Esophagus squamous epithelium (tissue), 5 donors: ENCODE measurements around the gene PTPN1. TPM values are rescaled to one million over a fixed set of nuclear protein-coding genes. Genes with fewer than 3 reads are reported as not detected.

Experiments used
- DNase-seq: peaks from one replicate; lab custom pipeline; 2025; lab: John Stamatoyannopoulos, UW
- H3K27ac ChIP-seq, 4 donors: fragments of 200-600 bp; sonication (generic); one replicate each; pipeline ENCODE4 v1.5.1; 2016 to 2019; ENCODE audit warnings: mild to moderate bottlenecking in 1 of 4
- H3K27me3 ChIP-seq, 4 donors: fragments of 200-600 bp; sonication (generic); 1 replicate in 3 of 4; 2 replicates in 1 of 4; pipeline versions ENCODE4 v1.5.1 to v1.6.0; 2017 to 2021; ENCODE audit warnings: antibody characterized with exemption in 1 of 4
- H3K36me3 ChIP-seq, 3 donors: fragments of 200-600 bp; sonication (generic); one replicate each; pipeline ENCODE4 v1.5.1; 2016 to 2019
- H3K4me1 ChIP-seq, 3 donors: fragments of 200-600 bp; sonication (generic); one replicate each; pipeline ENCODE4 v1.5.1; 2017 to 2019
- H3K4me3 ChIP-seq, 4 donors: fragments of 200-600 bp; sonication (generic); 1 replicate in 3 of 4; 2 replicates in 1 of 4; pipeline ENCODE4 v1.5.1; 2016 to 2019; ENCODE audit warnings: mild to moderate bottlenecking in 2 of 4, moderate library complexity in 1 of 4
- H3K9me3 ChIP-seq, 3 donors: fragments of 200-600 bp; sonication (generic); one replicate each; pipeline ENCODE4 v1.5.1; 2016 to 2019
- CTCF ChIP-seq, 6 experiments: fragments of 450-650 bp in 4 of 6; fragments of 200-600 bp in 2 of 6; sonication (generic) in 2 of 6; IDR thresholded peaks; one replicate each; pipeline ENCODE4 v1.5.1; 2016 to 2019; ENCODE audit warnings: antibody characterized with exemption in 6 of 6, mild to moderate bottlenecking in 4 of 6, moderate library complexity in 4 of 6
- POLR2A ChIP-seq, 4 donors: fragments of 450-650 bp; IDR thresholded peaks; one replicate each; pipeline ENCODE4 v1.6.1; 2017; ENCODE audit warnings: antibody characterized with exemption in 4 of 4, mild to moderate bottlenecking in 4 of 4, moderate library complexity in 3 of 4
- WGBS, 2 donors: methylation state at CpG; one replicate each; pipeline ENCODE4 v1.1.5; 2018; 5-methylcytosine and 5-hydroxymethylcytosine counted together
- intact Hi-C: fragments of 100-400 bp; cut with DNase I; formaldehyde crosslinking; loops from one replicate; pipeline ENCODE4 v1.15.0; 2022
- total RNA-seq, 4 donors: library from RNA; depleted of rRNA; stranded (reverse); fragments of >200 nt; gene quantifications; one replicate each; pipeline ENCODE4 v1.1.0, GENCODE V29; 2016
- donor health status: DM: yes; HTN: yes; CAD: no.

The PTPN1 gene
- total RNA-seq = 10 to 100 TPM; 23.6 to 30.6 (median 29.0) TPM

- no peaks in the 10 kb centered on the region for H3K9me3 ChIP-seq
- peak; percentile 95 for DNase-seq
- 0% methylated on average over 7 to 22 of the region's 64 CpGs for WGBS, 2 donors
- intact Hi-C loops = no loop called here
- peak within 1 kb of the TSS; percentile 94 to 97 (median 96) for H3K27ac ChIP-seq
- no peaks in the 10 kb centered on the region for H3K36me3 ChIP-seq
- H3K4me3 ChIP-seq = peak within 1 kb of the TSS; percentile 77 to 96 (median 89)
- no peaks in the 10 kb centered on the region for H3K27me3 ChIP-seq
- TF ChIP-seq CTCF (IDR thresholded peaks at IDR 0.05) (peak in 4 of 6 experiments; percentile 6 to 61 (median 44)), POLR2A (IDR thresholded peaks at IDR 0.05) (peak in 3 of 4 donors; percentile 97 to 100 (median 98))
- peaks cover 28 to 76% (median 32%) of the 10 kb centered on the region in 3 donors for H3K4me1 ChIP-seq
Measured at GRCh38 chr20:50509923-50510705, at the start of gene PTPN1. TSS of gene PTPN1 (plus strand) at chr20:50510383. CDS start at chr20:50510528, 145 bp downstream.

- DNase-seq = no peak
- intact Hi-C loops = no loop called here
- 16 to 18% methylated on average over 7 to 10 of the region's 13 CpGs for WGBS, 2 donors
Measured at GRCh38 chr20:50460608-50461267, 49.4 kb upstream of the PTPN1 start.

GRCh38 chr20:50462093-50462690 lies 48.0 kb upstream of the PTPN1 start:
- WGBS, 2 donors = 76 to 83% methylated on average over 10 of the region's 10 CpGs
- H3K9me3 ChIP-seq = no peaks in the 10 kb centered on the region
- no peak for TF ChIP-seq CTCF (IDR thresholded peaks at IDR 0.05)
- no peaks in the 10 kb centered on the region for H3K27me3 ChIP-seq
- no peak for DNase-seq
- no peaks in the 10 kb centered on the region for H3K36me3 ChIP-seq
- H3K4me1 ChIP-seq = peaks cover 5 to 19% (median 12%) of the 10 kb centered on the region in 3 donors
- no peak overlapping the region for H3K4me3 ChIP-seq
- H3K27ac ChIP-seq = no peak overlapping the region
- intact Hi-C loops = loop anchor here (2.0 kb wide), 1 partner anchor 275 kb away; no protein-coding TSS in a partner anchor

More at GRCh38 chr20:50460608-50461267, 49.4 kb upstream of the PTPN1 start:
- H3K4me3 ChIP-seq = no peak overlapping the region
- no peaks in the 10 kb centered on the region for H3K9me3 ChIP-seq
- H3K36me3 ChIP-seq = no peaks in the 10 kb centered on the region
- H3K4me1 ChIP-seq = peaks cover 6 to 27% (median 19%) of the 10 kb centered on the region in 3 donors
- H3K27me3 ChIP-seq = no peaks in the 10 kb centered on the region
- H3K27ac ChIP-seq = peak overlapping the region; percentile 19 to 71 (median 40)
- TF ChIP-seq POLR2A (IDR thresholded peaks at IDR 0.05) (no peak), CTCF (IDR thresholded peaks at IDR 0.05) (peak; percentile 57 to 98 (median 96))

- Histone ChIP-seq H3K27ac (no peak overlapping the region), H3K36me3 (no peaks in the 10 kb centered on the region), H3K4me1 (peaks cover 5 to 19% (median 12%) of the 10 kb centered on the region in 3 donors), H3K27me3 (no peaks in the 10 kb centered on the region), H3K4me3 (peak overlapping the region in 1 of 4 donors; percentile 48), H3K9me3 (no peaks in the 10 kb centered on the region)
- 22 to 39% methylated on average over 9 to 17 of the region's 21 CpGs for WGBS, 2 donors
- no peak for DNase-seq
- intact Hi-C loops = no loop called here
- peak; percentile 67 to 86 (median 78) for TF ChIP-seq CTCF (IDR thresholded peaks at IDR 0.05)
- no peak for TF ChIP-seq POLR2A (IDR thresholded peaks at IDR 0.05)
Measured at GRCh38 chr20:50464026-50464724, 46.0 kb upstream of the PTPN1 start.
